RWPE2 (cell line): ENCODE results near the gene PRDM12.

Experiments used
- ATAC-seq: fragments of 200-7000 bp; cut with Tn5 transposase; 3 replicates; pipeline ENCODE4 v1.9.1; 2021; ENCODE audit warnings: low read depth
- DNase-seq: peaks from one replicate; pipeline ENCODE4 v3.0.0-alpha.2; 2020; ENCODE audit warnings: low spot score
- H3K27ac ChIP-seq: fragments of 450-650 bp; 2 replicates; pipeline ENCODE4 v1.5.1; 2017; ENCODE audit warnings: mild to moderate bottlenecking; ENCODE audit not compliant: poor library complexity, severe bottlenecking
- H3K27me3 ChIP-seq: fragments of 250-450 bp; sonication (Bioruptor Pico); 2 replicates; pipeline ENCODE4 v1.5.1; 2021; ENCODE audit warnings: mild to moderate bottlenecking, moderate library complexity; ENCODE audit not compliant: insufficient read depth, poor library complexity, severe bottlenecking
- H3K36me3 ChIP-seq: fragments of 250-450 bp; sonication (Bioruptor Pico); 2 replicates; pipeline ENCODE4 v1.5.1; 2020; ENCODE audit warnings: low read depth, mild to moderate bottlenecking, moderate library complexity
- H3K4me1 ChIP-seq: fragments of 250-450 bp; sonication (Bioruptor Pico); 2 replicates; pipeline ENCODE4 v1.5.1; 2021; ENCODE audit warnings: mild to moderate bottlenecking, moderate library complexity; ENCODE audit not compliant: insufficient read depth, poor library complexity, severe bottlenecking
- H3K4me3 ChIP-seq: fragments of 250-450 bp; sonication (Bioruptor Pico); 2 replicates; pipeline ENCODE4 v1.5.1; 2021; ENCODE audit warnings: mild to moderate bottlenecking, moderate library complexity; ENCODE audit not compliant: severe bottlenecking
- H3K9me3 ChIP-seq: fragments of 250-450 bp; sonication (Bioruptor Pico); 2 replicates; pipeline ENCODE4 v1.5.1; 2021; ENCODE audit warnings: mild to moderate bottlenecking, moderate library complexity; ENCODE audit not compliant: severe bottlenecking
- CTCF ChIP-seq: fragments of 450-650 bp; IDR thresholded peaks from one replicate; pipeline ENCODE4 v1.5.1; 2017; ENCODE audit warnings: mild to moderate bottlenecking, moderate library complexity; ENCODE audit not compliant: poor library complexity, severe bottlenecking

PRDM12 gene

DNA sequence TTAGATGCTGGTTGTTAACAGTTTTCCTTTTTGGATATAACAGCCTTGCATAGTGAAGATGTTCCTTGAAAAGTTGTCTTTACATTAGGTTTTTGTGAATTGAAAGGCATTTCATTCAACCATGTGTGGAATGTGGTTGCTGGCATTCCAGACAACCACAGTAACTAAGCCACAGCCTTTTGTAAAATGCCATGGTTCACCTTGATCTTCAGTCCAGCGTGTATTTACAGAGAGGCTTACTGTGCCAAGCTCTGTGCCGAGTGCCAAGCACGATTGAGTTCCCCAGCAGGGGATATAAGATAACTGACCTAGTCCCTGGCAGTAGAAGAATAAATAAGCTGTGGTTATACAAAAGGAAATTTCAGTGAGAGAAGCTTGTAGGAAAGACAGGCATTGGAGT lies 34.1 kb downstream of the PRDM12 start:
- peaks cover 6% of the 10 kb centered on the region for H3K4me1 ChIP-seq
- H3K27ac ChIP-seq = no peak overlapping the region
- H3K27me3 ChIP-seq = no peaks in the 10 kb centered on the region
- no peak for TF ChIP-seq CTCF
- ATAC-seq (no peak), DNase-seq (no peak)
- H3K9me3 ChIP-seq = no peaks in the 10 kb centered on the region
- H3K4me3 ChIP-seq = no peak overlapping the region
- H3K36me3 ChIP-seq = peaks cover 90% of the 10 kb centered on the region

DNA sequence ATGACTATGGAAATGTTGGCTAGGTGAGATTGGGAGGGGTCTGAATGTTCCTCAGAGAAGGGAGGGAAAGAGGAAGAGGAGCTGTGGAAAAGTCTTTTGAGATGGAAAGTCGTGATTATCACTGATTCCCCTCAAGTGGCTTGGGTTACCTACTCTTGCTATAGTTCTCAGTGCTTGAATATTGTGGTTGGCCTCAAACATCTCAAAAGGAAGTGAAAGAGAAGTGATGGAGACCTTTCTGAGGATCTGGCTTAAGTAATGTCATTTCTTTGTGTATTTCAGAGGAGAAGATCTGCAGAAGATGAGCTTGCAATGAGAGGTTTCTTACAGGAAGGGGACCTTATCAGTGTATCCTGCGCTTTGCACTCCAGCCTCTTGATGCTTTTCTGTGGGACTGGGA lies 34.7 kb downstream of the PRDM12 start:
- Histone ChIP-seq H3K4me1 (peaks cover 6% of the 10 kb centered on the region), H3K9me3 (no peaks in the 10 kb centered on the region), H3K27me3 (no peaks in the 10 kb centered on the region), H3K27ac (no peak overlapping the region), H3K4me3 (no peak overlapping the region), H3K36me3 (peaks cover 95% of the 10 kb centered on the region)
- no peak for DNase-seq
- no peak for ATAC-seq
- no peak for TF ChIP-seq CTCF

GRCh38 chr9:130701059-130702022 lies 36.9 kb downstream of the PRDM12 start:
- Histone ChIP-seq H3K27ac (no peak overlapping the region), H3K4me3 (no peak overlapping the region), H3K4me1 (no peaks in the 10 kb centered on the region), H3K27me3 (no peaks in the 10 kb centered on the region), H3K9me3 (no peaks in the 10 kb centered on the region), H3K36me3 (peaks cover 90% of the 10 kb centered on the region)
- TF ChIP-seq CTCF = peak; percentile 75
- ATAC-seq (peak; percentile 78), DNase-seq (no peak)

DNA sequence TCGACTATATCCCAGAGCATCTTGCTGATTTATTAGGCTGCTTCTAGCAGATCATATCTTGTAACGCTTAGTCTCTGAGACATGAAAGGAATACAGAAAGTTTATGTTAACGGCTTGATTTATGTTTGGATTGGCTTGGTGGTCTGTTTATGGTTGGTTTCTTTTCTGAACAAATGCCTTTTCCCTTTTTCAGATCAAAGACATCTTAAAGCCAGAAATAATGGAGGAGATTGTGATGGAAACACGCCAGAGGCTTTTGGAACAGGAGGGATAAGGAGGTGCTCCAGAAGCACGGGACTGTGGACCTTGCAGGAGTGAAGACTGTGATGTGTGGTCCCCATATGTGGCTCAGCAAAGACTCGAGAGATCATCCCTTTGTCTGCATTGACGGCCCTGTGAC lies 39.1 kb downstream of the PRDM12 start:
- TF ChIP-seq CTCF = no peak

More for the DNA sequence above, 39.1 kb downstream of the PRDM12 start:
- Histone ChIP-seq H3K4me1 (no peaks in the 10 kb centered on the region), H3K27ac (no peak overlapping the region), H3K36me3 (peaks cover 69% of the 10 kb centered on the region), H3K4me3 (no peak overlapping the region), H3K9me3 (no peaks in the 10 kb centered on the region), H3K27me3 (no peaks in the 10 kb centered on the region)
- ATAC-seq (no peak), DNase-seq (no peak)
